Lower lobe of right lung (tissue), 2 donors: ENCODE measurements around the gene DNAH3. TPM values are rescaled to one million over a fixed set of nuclear protein-coding genes. Genes with fewer than 3 reads are reported as not detected.
A peak's percentile ranks its signal among the peaks of the same experiment; 100 is the strongest.

ENCODE experiments used
- ATAC-seq, 2 donors: fragments of 200-7000 bp; cut with Tn5 transposase; one replicate each; pipeline ENCODE4 v1.9.1; 2020 to 2022; ENCODE audit warnings: mild to moderate bottlenecking in 2 of 2, moderate library complexity in 2 of 2
- DNase-seq: peaks from one replicate; pipeline ENCODE4 v3.0.0-alpha.2; 2020
- H3K27ac ChIP-seq: fragments of 200-600 bp; one replicate; pipeline ENCODE4 v1.8.0; 2022
- H3K27me3 ChIP-seq: fragments of 200-600 bp; one replicate; pipeline ENCODE4 v1.8.0; 2022; ENCODE audit warnings: low read depth
- H3K36me3 ChIP-seq: fragments of 200-600 bp; one replicate; pipeline ENCODE4 v1.8.0; 2022; ENCODE audit warnings: mild to moderate bottlenecking
- H3K4me1 ChIP-seq: fragments of 200-600 bp; one replicate; pipeline ENCODE4 v1.8.0; 2022
- H3K4me3 ChIP-seq: fragments of 200-600 bp; one replicate; pipeline ENCODE4 v1.8.0; 2022; ENCODE audit warnings: mild to moderate bottlenecking
- H3K9me3 ChIP-seq: fragments of 200-600 bp; one replicate; pipeline ENCODE4 v1.8.0; 2022
- intact Hi-C: fragments of 100-400 bp; cut with DNase I; formaldehyde crosslinking; loops from one replicate; pipeline ENCODE4 v1.11.0; 2022
- total RNA-seq: library from RNA; stranded (reverse); fragmentation: NEBNext Ultra II Directional; extraction: Animal tissue kit (Norgen Biotek cat#: 25700); gene quantifications from one replicate; pipeline ENCODE4 v1.2.1, GENCODE V29; 2021
- TF ChIP-seq, protein P1 (sequence below): fragments of 200-600 bp; IDR thresholded peaks from one replicate; pipeline ENCODE4 v1.8.0; 2022; ENCODE audit warnings: antibody characterized with exemption, mild to moderate bottlenecking
- donor health status: DM: no; HTN: yes; CAD: no; lungs with severe emphysema.

DNAH3 gene
- total RNA-seq, 1 donor from 2014 or later: 10.9 TPM

DNA sequence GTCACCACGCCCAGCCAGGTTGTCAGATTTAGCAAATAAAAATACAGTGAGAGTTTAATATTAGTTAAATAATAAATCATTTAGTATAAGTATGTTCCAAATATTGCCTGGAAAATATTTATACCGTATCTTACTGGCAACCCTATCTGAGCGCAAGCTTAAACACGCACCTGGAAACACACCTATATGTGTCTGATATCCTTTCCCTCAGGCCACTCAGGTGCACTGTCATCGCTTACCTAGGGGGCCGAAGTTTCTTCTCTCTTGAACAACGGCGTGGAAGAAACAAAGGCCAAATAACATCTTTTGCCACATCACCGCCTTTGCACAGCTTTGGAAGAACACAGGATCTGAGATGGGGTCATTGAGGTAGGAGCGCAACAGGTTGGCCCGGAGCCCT is 196.1 kb downstream of the DNAH3 start:
- no peaks in the 10 kb centered on the region for H3K36me3 ChIP-seq
- DNase-seq: no peak
- H3K4me1 ChIP-seq: no peaks in the 10 kb centered on the region
- H3K27ac ChIP-seq: no peak overlapping the region
- H3K4me3 ChIP-seq: no peak overlapping the region
- intact Hi-C loops: no loop called here
- TF ChIP-seq, protein P1, sequence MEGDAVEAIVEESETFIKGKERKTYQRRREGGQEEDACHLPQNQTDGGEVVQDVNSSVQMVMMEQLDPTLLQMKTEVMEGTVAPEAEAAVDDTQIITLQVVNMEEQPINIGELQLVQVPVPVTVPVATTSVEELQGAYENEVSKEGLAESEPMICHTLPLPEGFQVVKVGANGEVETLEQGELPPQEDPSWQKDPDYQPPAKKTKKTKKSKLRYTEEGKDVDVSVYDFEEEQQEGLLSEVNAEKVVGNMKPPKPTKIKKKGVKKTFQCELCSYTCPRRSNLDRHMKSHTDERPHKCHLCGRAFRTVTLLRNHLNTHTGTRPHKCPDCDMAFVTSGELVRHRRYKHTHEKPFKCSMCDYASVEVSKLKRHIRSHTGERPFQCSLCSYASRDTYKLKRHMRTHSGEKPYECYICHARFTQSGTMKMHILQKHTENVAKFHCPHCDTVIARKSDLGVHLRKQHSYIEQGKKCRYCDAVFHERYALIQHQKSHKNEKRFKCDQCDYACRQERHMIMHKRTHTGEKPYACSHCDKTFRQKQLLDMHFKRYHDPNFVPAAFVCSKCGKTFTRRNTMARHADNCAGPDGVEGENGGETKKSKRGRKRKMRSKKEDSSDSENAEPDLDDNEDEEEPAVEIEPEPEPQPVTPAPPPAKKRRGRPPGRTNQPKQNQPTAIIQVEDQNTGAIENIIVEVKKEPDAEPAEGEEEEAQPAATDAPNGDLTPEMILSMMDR: no peak
- ATAC-seq: no peak
- no peaks in the 10 kb centered on the region for H3K27me3 ChIP-seq
- no peaks in the 10 kb centered on the region for H3K9me3 ChIP-seq

DNA sequence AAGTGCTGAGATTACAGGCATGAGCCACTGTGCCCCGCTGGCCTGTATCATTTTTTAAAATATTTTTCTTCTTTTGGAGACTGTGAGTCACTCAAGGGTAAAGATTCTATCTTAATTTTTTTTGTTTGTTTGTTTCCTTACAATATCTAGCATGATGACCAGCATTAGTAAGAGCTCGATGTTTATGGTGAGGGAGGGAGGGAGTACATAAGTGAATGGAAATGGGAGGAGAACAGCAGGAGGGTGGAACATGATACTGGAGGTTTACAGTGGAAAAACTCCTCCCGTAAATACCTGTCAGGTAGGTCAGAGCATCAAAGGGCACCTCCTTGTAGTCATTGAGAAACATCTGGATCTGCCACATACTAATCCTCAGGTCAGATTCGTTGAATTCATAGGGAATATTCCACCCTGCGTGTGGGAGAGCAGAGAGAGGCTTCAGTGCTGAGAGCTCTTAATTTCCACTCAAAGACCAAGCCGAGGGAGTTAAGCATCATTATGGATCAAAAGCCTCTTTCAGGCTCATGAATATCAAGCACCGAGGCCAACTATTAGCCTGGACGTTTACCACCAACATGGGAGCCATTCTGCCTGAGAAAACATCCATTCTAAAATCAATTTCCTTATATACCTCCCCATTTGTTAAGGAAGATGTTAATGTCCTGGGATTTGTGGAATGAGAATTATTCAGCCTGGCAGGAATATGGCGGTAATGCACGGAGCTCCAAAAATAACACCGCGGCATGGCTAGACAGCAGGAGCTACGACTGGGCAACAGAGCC is 198.3 kb downstream of the DNAH3 start:
- H3K9me3 ChIP-seq: no peaks in the 10 kb centered on the region
- TF ChIP-seq, protein P1: no peak
- peak; percentile 35 to 55 for ATAC-seq
- no peak overlapping the region for H3K4me3 ChIP-seq
- H3K27me3 ChIP-seq: no peaks in the 10 kb centered on the region
- no peak for DNase-seq
- no peaks in the 10 kb centered on the region for H3K36me3 ChIP-seq
- no peaks in the 10 kb centered on the region for H3K4me1 ChIP-seq
- intact Hi-C loops: no loop called here
- no peak overlapping the region for H3K27ac ChIP-seq

DNA sequence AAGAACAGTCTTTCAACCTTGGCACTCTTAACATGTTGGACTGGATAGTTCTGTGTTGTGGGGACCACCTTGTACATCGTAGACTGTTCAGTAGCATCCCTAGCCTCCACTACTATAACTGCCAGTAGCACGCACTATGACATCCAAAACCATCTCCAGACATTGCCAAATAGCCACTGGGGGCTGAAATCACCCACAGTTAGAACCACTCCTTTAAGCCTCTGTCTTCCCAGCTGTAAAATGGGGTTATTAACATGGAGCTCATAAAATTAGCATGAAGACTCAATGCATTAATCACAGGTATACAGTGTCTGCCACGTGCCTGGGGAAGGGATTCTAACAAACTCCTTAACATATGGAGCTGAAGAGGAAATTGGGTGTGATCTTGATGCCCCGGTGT is 200.4 kb downstream of the DNAH3 start:
- ATAC-seq (no peak), DNase-seq (no peak)
- no peaks in the 10 kb centered on the region for H3K27me3 ChIP-seq
- H3K9me3 ChIP-seq: no peaks in the 10 kb centered on the region
- TF ChIP-seq, protein P1: no peak
- no peak overlapping the region for H3K4me3 ChIP-seq
- H3K36me3 ChIP-seq: no peaks in the 10 kb centered on the region
- H3K27ac ChIP-seq: no peak overlapping the region
- intact Hi-C loops: no loop called here
- H3K4me1 ChIP-seq: no peaks in the 10 kb centered on the region

DNA sequence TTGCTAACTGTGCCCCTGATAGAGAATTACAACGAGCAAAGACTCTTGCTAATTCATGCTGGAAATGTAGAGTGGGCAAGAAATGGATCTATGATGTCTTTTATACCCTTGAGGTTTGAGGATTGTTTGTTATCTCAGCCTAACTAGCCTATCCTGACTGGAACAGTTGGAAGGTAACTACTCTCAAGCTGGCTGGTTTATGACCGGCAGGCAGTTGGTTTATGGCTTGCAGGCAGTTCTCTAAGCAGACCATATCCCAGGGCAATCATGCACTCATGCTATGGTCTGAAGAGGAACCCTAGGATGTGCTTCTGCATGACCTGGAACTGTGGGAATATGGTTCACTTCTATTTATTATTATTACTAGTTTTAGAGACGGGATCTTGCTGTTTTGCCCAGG is 201.0 kb downstream of the DNAH3 start:
- no peaks in the 10 kb centered on the region for H3K36me3 ChIP-seq
- H3K4me3 ChIP-seq: no peak overlapping the region
- TF ChIP-seq, protein P1: no peak
- no peaks in the 10 kb centered on the region for H3K9me3 ChIP-seq
- DNase-seq (no peak), ATAC-seq (no peak)
- H3K27me3 ChIP-seq: no peaks in the 10 kb centered on the region
- intact Hi-C loops: no loop called here
- no peak overlapping the region for H3K27ac ChIP-seq
- no peaks in the 10 kb centered on the region for H3K4me1 ChIP-seq

DNA sequence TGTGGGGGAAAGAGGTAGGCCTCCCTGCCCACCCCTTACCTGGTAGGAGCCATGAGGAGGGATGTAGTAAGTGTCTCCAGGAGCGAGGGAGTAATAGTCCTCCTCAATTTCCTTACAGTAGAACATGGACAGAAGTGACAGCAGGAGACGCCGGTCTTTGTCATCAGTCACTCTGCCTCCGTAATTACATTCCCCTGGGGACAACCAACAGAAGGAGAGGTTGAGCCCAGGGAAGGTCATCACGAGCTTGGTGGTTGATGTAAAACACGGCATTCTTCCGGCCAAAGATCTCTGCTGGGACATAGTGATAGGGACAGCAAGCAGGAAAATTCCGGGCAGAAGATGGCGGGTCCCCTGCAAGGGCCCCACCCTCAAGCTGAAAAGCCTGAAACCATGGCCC is 202.2 kb downstream of the DNAH3 start:
- intact Hi-C loops: no loop called here
- DNase-seq: no peak
- Histone ChIP-seq H3K27me3 (no peaks in the 10 kb centered on the region), H3K4me1 (no peaks in the 10 kb centered on the region), H3K36me3 (no peaks in the 10 kb centered on the region), H3K4me3 (no peak overlapping the region), H3K27ac (no peak overlapping the region), H3K9me3 (no peaks in the 10 kb centered on the region)
- ATAC-seq: no peak
- TF ChIP-seq, protein P1: no peak
